ENCODE data around the gene SLC2A8. TPM values are rescaled to one million over a fixed set of nuclear protein-coding genes. Genes with fewer than 3 reads are reported as not detected.

Gene SLC2A8
- total RNA-seq, 2 experiments from 2014 or later, result 1.6 to 2.1 TPM

DNA sequence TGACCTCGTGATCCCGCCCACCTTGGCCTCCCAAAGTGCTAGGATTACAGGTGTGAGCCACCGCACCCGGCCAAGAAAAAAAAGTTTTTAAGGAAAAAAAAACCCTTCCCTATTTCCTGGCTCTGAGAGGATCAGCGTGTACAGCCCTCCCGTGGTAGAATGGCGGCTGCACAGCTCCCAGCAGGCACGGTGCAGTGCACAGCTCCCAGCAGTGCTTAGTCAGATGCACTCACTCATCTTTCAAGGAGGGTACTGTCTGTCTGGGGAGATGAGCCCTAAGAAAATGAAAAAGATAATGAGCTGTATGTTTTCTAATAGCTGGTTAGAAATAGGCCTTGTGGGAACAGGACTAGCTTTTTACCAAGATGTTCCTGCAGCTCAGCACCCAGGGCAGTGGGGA lies 36.7 kb upstream of the SLC2A8 start:
- TF ChIP-seq CTCF (IDR thresholded peaks at IDR 0.05), result no peak
- ATAC-seq (no peak), DNase-seq (no peak)
- Mint-ChIP-seq H3K4me1 (ENCODE audit: low read depth) (no peaks in the 10 kb centered on the region), H3K9me3 (no peaks in the 10 kb centered on the region), H3K4me3 (no peak overlapping the region), H3K36me3 (ENCODE audit: low read depth) (no peaks in the 10 kb centered on the region), H3K27me3 (peaks cover 8% of the 10 kb centered on the region), H3K27ac (no peak overlapping the region)
- CTCF ChIA-PET, result interaction anchor here (1.2 kb wide), 1 partner anchor 9 kb away, joined by 3 read pairs; no protein-coding TSS in a partner anchor
- POLR2A ChIA-PET, result no interaction called here
- intact Hi-C loops (cut with micrococcal nuclease), result no loop called here

- no peak for TF ChIP-seq CTCF (IDR thresholded peaks at IDR 0.05)
- intact Hi-C loops (cut with micrococcal nuclease), result no loop called here
- H3K27ac Mint-ChIP-seq, result no peak overlapping the region
- DNase-seq (no peak), ATAC-seq (no peak)
- ChIA-PET CTCF (interaction anchor here (1.2 kb wide), 1 partner anchor 8 kb away, joined by 3 read pairs; no protein-coding TSS in a partner anchor), POLR2A (no interaction called here)
- no peaks in the 10 kb centered on the region for H3K9me3 Mint-ChIP-seq
- no peaks in the 10 kb centered on the region for H3K4me1 Mint-ChIP-seq (ENCODE audit: low read depth)
- peaks cover 6% of the 10 kb centered on the region for H3K27me3 Mint-ChIP-seq
- no peaks in the 10 kb centered on the region for H3K36me3 Mint-ChIP-seq (ENCODE audit: low read depth)
- no peak overlapping the region for H3K4me3 Mint-ChIP-seq
Observed at GRCh38 chr9:127360829-127361228, 36.1 kb upstream of the SLC2A8 start.

- intact Hi-C loops (cut with micrococcal nuclease), result no loop called here
- no peaks in the 10 kb centered on the region for H3K9me3 Mint-ChIP-seq
- H3K27me3 Mint-ChIP-seq, result peaks cover 8% of the 10 kb centered on the region
- no peaks in the 10 kb centered on the region for H3K36me3 Mint-ChIP-seq (ENCODE audit: low read depth)
- ATAC-seq (no peak), DNase-seq (no peak)
- ChIA-PET POLR2A (no interaction called here), CTCF (interaction anchor here (1.2 kb wide), 1 partner anchor 8 kb away, joined by 3 read pairs; no protein-coding TSS in a partner anchor)
- H3K4me3 Mint-ChIP-seq, result no peak overlapping the region
- no peak overlapping the region for H3K27ac Mint-ChIP-seq
- H3K4me1 Mint-ChIP-seq (ENCODE audit: low read depth), result no peaks in the 10 kb centered on the region
- no peak for TF ChIP-seq CTCF (IDR thresholded peaks at IDR 0.05)
Observed at GRCh38 chr9:127361561-127361960, 35.4 kb upstream of the SLC2A8 start.

DNA sequence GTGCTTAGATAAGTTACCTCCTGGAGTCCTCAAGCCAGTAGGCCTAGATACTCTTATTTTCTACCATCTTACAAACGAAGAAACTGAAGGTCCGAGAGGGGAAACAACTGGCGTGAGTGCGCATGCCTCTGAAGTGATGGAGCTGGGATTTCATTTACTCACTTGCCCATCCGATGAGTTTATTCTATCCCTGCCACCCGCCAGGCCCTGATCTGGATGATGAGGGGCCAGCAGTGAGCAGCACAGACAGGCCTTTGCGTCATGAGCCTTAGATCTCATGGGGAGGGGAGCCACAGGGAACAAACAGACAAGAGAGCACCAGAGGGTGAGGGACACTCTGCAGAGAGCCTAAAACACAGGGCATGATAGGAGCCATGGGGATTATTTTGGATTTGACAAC lies 34.1 kb upstream of the SLC2A8 start:
- Mint-ChIP-seq H3K4me3 (no peak overlapping the region), H3K9me3 (no peaks in the 10 kb centered on the region), H3K27me3 (peaks cover 11% of the 10 kb centered on the region), H3K27ac (no peak overlapping the region), H3K36me3 (ENCODE audit: low read depth) (no peaks in the 10 kb centered on the region), H3K4me1 (ENCODE audit: low read depth) (no peaks in the 10 kb centered on the region)
- intact Hi-C loops (cut with micrococcal nuclease), result no loop called here
- ChIA-PET POLR2A (no interaction called here), CTCF (no interaction called here)
- DNase-seq (no peak), ATAC-seq (no peak)
- TF ChIP-seq CTCF (IDR thresholded peaks at IDR 0.05), result no peak

DNA sequence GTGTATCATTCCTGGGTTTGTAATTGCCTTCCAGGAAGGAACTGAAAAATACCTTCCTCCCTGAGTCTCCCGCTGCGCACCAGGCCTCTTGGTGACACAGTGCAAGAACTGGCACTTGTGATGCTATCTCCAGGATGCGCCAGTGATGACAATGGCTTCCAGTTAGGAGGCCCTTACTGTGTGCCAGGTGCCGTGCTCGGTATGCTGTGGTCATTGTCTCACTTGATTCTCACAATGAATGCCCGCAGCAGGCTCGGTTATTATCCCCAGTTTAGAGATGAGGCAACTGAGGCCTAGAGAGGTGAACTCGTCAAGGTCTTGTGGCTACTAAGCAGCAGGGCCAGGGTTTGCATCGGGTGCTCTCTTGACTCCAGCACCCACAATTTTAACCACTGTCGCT lies 31.5 kb upstream of the SLC2A8 start:
- ChIA-PET POLR2A (no interaction called here), CTCF (no interaction called here)
- H3K4me3 Mint-ChIP-seq, result no peak overlapping the region
- no peak for DNase-seq
- intact Hi-C loops (cut with micrococcal nuclease), result no loop called here
- H3K4me1 Mint-ChIP-seq (ENCODE audit: low read depth), result no peaks in the 10 kb centered on the region
- no peak for TF ChIP-seq CTCF (IDR thresholded peaks at IDR 0.05)
- H3K27me3 Mint-ChIP-seq, result peaks cover 28% of the 10 kb centered on the region
- no peaks in the 10 kb centered on the region for H3K36me3 Mint-ChIP-seq (ENCODE audit: low read depth)
- ATAC-seq, result no peak
- no peaks in the 10 kb centered on the region for H3K9me3 Mint-ChIP-seq
- no peak overlapping the region for H3K27ac Mint-ChIP-seq

Data from activated CD8-positive, alpha-beta T cell treated with anti-CD3 and anti-CD28 coated beads for 36 hours (primary cell).